HCT116 (cell line): ENCODE measurements around the gene CENPP. TPM values are rescaled to one million over a fixed set of nuclear protein-coding genes. Genes with fewer than 3 reads are reported as not detected.

Experiments
- ATAC-seq: fragments of 200-7000 bp; cut with Tn5 transposase; 2 replicates; pipeline ENCODE4 v1.9.1; 2020; ENCODE audit warnings: mild to moderate bottlenecking, moderate library complexity
- BruUV-seq: library from RNA; stranded (reverse); fragments of 400-500 nt; replicated peaks from 2 replicates; lab custom pipeline; 2021; lab: Mats Ljungman, UMichigan
- CTCF ChIA-PET: fragments of 300-600 bp; sonication (Branson Sonifier 250); formaldehyde crosslinking; loops from one replicate; lab custom pipeline; 2021; ENCODE audit warnings: antibody characterized with exemption; lab: Charles Lee
- POLR2A ChIA-PET: fragments of 300-600, 350-600 bp; sonication (Branson Sonifier 250); formaldehyde crosslinking; loops from one replicate; lab custom pipeline; 2021; ENCODE audit warnings: antibody characterized with exemption; lab: Charles Lee
- RAD21 ChIA-PET, 2 experiments: fragments of 300-600 bp; sonication (Branson Sonifier 250); formaldehyde crosslinking; loops; one replicate each; lab custom pipeline; 2023; ENCODE audit warnings: low total read pairs in 2 of 2; ENCODE audit not compliant: uncharacterized antibody in 2 of 2, unreplicated experiment in 2 of 2, low non-redundant PET in 1 of 2; lab: Charles Lee
- DNase-seq: peaks from one replicate; pipeline ENCODE4 v3.0.0-alpha.2; 2010; ENCODE audit warnings: low read depth, low spot score
- H2AFZ ChIP-seq: fragments of 200-600 bp; shearing (Covaris generic), sonication (generic); 2 replicates; pipeline ENCODE4 v1.6.1; 2017; ENCODE audit warnings: low read depth, mixed run types, mixed read lengths, antibody characterized with exemption, low read length; ENCODE audit not compliant: poor library complexity, severe bottlenecking
- H3K27ac ChIP-seq: 2 replicates; pipeline ENCODE4 v1.5.1; 2012; ENCODE audit warnings: low read depth, low read length
- H3K27me3 ChIP-seq: fragments of 200-600 bp; sonication (generic); 2 replicates; pipeline ENCODE4 v1.6.1; 2016; ENCODE audit warnings: mixed run types, low read length, mixed read lengths; ENCODE audit not compliant: insufficient read depth
- H3K36me3 ChIP-seq, 2 experiments: fragments of 200-500 bp in 1 of 2; fragments of 200-600 bp in 1 of 2; sonication (Bioruptor generic) in 1 of 2; sonication (generic) in 1 of 2; 2 replicates each; pipeline versions ENCODE4 v1.5.1 to v1.6.1; 2014 to 2016; ENCODE audit warnings: low read length in 2 of 2, inconsistent platforms in 1 of 2, mixed read lengths in 1 of 2, mixed run types in 1 of 2; ENCODE audit not compliant: insufficient read depth in 2 of 2, control insufficient read depth in 1 of 2
- H3K4me1 ChIP-seq, 2 experiments: fragments of 200-600 bp in 1 of 2; sonication (generic) in 1 of 2; 2 replicates each; pipeline versions ENCODE4 v1.5.1 to v1.6.1; 2012 to 2017; ENCODE audit warnings: low read length in 2 of 2, inconsistent platforms in 1 of 2, mild to moderate bottlenecking in 1 of 2, mixed read lengths in 1 of 2, mixed run types in 1 of 2, moderate library complexity in 1 of 2; ENCODE audit not compliant: insufficient read depth in 2 of 2, control insufficient read depth in 1 of 2
- H3K4me2 ChIP-seq: fragments of 200-600 bp; sonication (generic); 2 replicates; pipeline ENCODE4 v1.6.1; 2017; ENCODE audit warnings: mixed run types, low read length, mixed read lengths
- H3K4me3 ChIP-seq, 2 experiments: fragments of 200-600 bp in 1 of 2; sonication (generic) in 1 of 2; replicated peaks in 1 of 2; 2 replicates each; pipeline ENCODE4 v1.5.1; 2011 to 2016; ENCODE audit warnings: low read length in 2 of 2, control low read depth in 1 of 2, low read depth in 1 of 2, mild to moderate bottlenecking in 1 of 2, mixed read lengths in 1 of 2, mixed run types in 1 of 2
- H3K79me2 ChIP-seq: fragments of 200-600 bp; sonication (generic); 2 replicates; pipeline ENCODE4 v1.6.1; 2017; ENCODE audit warnings: mild to moderate bottlenecking, mixed run types, low read length, moderate library complexity, mixed read lengths; ENCODE audit not compliant: insufficient read depth
- H3K9ac ChIP-seq: fragments of 200-600 bp; sonication (generic); 2 replicates; pipeline ENCODE4 v1.6.1; 2016; ENCODE audit warnings: low read length, mixed read lengths
- H3K9me2 ChIP-seq: fragments of 200-600 bp; sonication (generic), shearing (Covaris generic); 2 replicates; pipeline ENCODE4 v1.6.1; 2017; ENCODE audit warnings: mixed run types, mild to moderate bottlenecking, moderate library complexity; ENCODE audit not compliant: insufficient read depth
- H3K9me3 ChIP-seq, 2 experiments: fragments of 200-500 bp in 1 of 2; fragments of 200-600 bp in 1 of 2; sonication (Bioruptor generic) in 1 of 2; sonication (generic) in 1 of 2; 2 replicates each; pipeline ENCODE4 v1.6.1; 2014 to 2017; ENCODE audit warnings: low read length in 2 of 2, mixed read lengths in 2 of 2, inconsistent platforms in 1 of 2, low read depth in 1 of 2, mild to moderate bottlenecking in 1 of 2, mixed run types in 1 of 2, moderate library complexity in 1 of 2; ENCODE audit not compliant: control insufficient read depth in 1 of 2, insufficient read depth in 1 of 2
- H4K20me1 ChIP-seq: fragments of 200-600 bp; sonication (generic), shearing (Covaris generic); 2 replicates; pipeline ENCODE4 v1.6.1; 2017; ENCODE audit warnings: mixed run types, mild to moderate bottlenecking, moderate library complexity; ENCODE audit not compliant: insufficient read depth
- ATF3 ChIP-seq: IDR thresholded peaks from 2 replicates; pipeline ENCODE4 v1.6.1; 2012
- CBX3 ChIP-seq: IDR thresholded peaks from 2 replicates; pipeline ENCODE4 v1.6.1; 2012; ENCODE audit warnings: low read depth
- CEBPB ChIP-seq: IDR thresholded peaks from 2 replicates; pipeline ENCODE4 v1.6.1; 2012; ENCODE audit warnings: low read depth
- EGR1 ChIP-seq: IDR thresholded peaks from 2 replicates; pipeline ENCODE4 v1.6.1; 2012; ENCODE audit warnings: low read depth
- ELF1 ChIP-seq: IDR thresholded peaks from 2 replicates; pipeline ENCODE4 v1.6.1; 2012; ENCODE audit warnings: low read depth, borderline replicate concordance
- EZH2 ChIP-seq: fragments of 200-600 bp; sonication (generic); IDR thresholded peaks from 2 replicates; pipeline ENCODE4 v1.6.1; 2017; ENCODE audit warnings: antibody characterized with exemption, mixed run types
- EZH2phosphoT487 ChIP-seq: fragments of 200-600 bp; IDR thresholded peaks from 2 replicates; pipeline ENCODE4 v1.6.1; 2018; ENCODE audit warnings: antibody characterized with exemption, borderline replicate concordance
- JUND ChIP-seq: IDR thresholded peaks from 2 replicates; pipeline ENCODE4 v1.6.1; 2012
- RAD21 ChIP-seq: IDR thresholded peaks from 2 replicates; pipeline ENCODE4 v1.6.1; 2012; ENCODE audit warnings: low read depth, mild to moderate bottlenecking
- REST ChIP-seq: IDR thresholded peaks from 2 replicates; pipeline ENCODE4 v1.6.1; 2012; ENCODE audit warnings: low read depth
- SIN3A ChIP-seq: IDR thresholded peaks from 2 replicates; pipeline ENCODE4 v1.6.1; 2012; ENCODE audit warnings: low read depth
- SP1 ChIP-seq: IDR thresholded peaks from 2 replicates; pipeline ENCODE4 v1.6.1; 2012; ENCODE audit warnings: low read depth
- SRF ChIP-seq: IDR thresholded peaks from 2 replicates; pipeline ENCODE4 v1.6.1; 2012; ENCODE audit warnings: low read depth
- YY1 ChIP-seq: IDR thresholded peaks from 2 replicates; pipeline ENCODE4 v1.6.1; 2011; ENCODE audit warnings: low read length, low read depth, moderate library complexity, mild to moderate bottlenecking; ENCODE audit not compliant: insufficient replicate concordance; ENCODE audit errors: extremely low read depth
- ZFX ChIP-seq: fragments of 450-650 bp; IDR thresholded peaks from 2 replicates; pipeline ENCODE4 v1.6.1; 2017
- ZNF274 ChIP-seq: fragments of 200-500 bp; sonication (Bioruptor generic); IDR thresholded peaks from 2 replicates; pipeline ENCODE4 v1.6.1; 2014; ENCODE audit warnings: mild to moderate bottlenecking, low read depth, low read length, inconsistent platforms
- intact Hi-C: fragments of 100-400 bp; cut with micrococcal nuclease; formaldehyde crosslinking; loops from 2 replicates; pipeline ENCODE4 v1.10.0; 2022
- total RNA-seq: library from RNA; stranded (reverse); gene quantifications from one replicate; pipeline ENCODE4 v1.2.1, GENCODE V29; 2021; ENCODE audit not compliant: unreplicated experiment
- TF ChIP-seq, protein P1 (sequence below): IDR thresholded peaks from 2 replicates; pipeline ENCODE4 v1.6.1; 2011; ENCODE audit warnings: mild to moderate bottlenecking, low read length, moderate library complexity; ENCODE audit not compliant: insufficient replicate concordance; ENCODE audit errors: extremely low read depth

Gene CENPP
- total RNA-seq, 1 experiment from 2014 or later = 7.0 TPM

GRCh38 chr9:92640398-92641091, 314.8 kb downstream of the CENPP start:
- H3K36me3 ChIP-seq = peaks cover 21 to 40% of the 10 kb centered on the region in 2 experiments; a peak in 3 of 4 replicates
- no peak overlapping the region for H2AFZ ChIP-seq
- ChIA-PET CTCF (no interaction called here), RAD21 (no interaction called here), POLR2A (no interaction called here)
- no peak overlapping the region for H3K27ac ChIP-seq
- H3K4me1 ChIP-seq = no peaks in the 10 kb centered on the region
- BruUV-seq = no TSS peak
- H4K20me1 ChIP-seq = no peaks in the 10 kb centered on the region
- no peak overlapping the region for H3K4me2 ChIP-seq
- H3K4me3 ChIP-seq = no peak overlapping the region
- intact Hi-C loops = no loop called here
- no peak for TF ChIP-seq CBX3
- TF ChIP-seq, protein P1, sequence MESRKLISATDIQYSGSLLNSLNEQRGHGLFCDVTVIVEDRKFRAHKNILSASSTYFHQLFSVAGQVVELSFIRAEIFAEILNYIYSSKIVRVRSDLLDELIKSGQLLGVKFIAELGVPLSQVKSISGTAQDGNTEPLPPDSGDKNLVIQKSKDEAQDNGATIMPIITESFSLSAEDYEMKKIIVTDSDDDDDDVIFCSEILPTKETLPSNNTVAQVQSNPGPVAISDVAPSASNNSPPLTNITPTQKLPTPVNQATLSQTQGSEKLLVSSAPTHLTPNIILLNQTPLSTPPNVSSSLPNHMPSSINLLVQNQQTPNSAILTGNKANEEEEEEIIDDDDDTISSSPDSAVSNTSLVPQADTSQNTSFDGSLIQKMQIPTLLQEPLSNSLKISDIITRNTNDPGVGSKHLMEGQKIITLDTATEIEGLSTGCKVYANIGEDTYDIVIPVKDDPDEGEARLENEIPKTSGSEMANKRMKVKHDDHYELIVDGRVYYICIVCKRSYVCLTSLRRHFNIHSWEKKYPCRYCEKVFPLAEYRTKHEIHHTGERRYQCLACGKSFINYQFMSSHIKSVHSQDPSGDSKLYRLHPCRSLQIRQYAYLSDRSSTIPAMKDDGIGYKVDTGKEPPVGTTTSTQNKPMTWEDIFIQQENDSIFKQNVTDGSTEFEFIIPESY = no peak
- no peak for TF ChIP-seq ATF3
- TF ChIP-seq YY1 = no peak
- TF ChIP-seq EZH2 = no peak
- TF ChIP-seq JUND = no peak
- no peak for TF ChIP-seq REST
- TF ChIP-seq ELF1 = no peak
- no peak for TF ChIP-seq SP1
- TF ChIP-seq CEBPB = no peak
- TF ChIP-seq SRF = no peak
- TF ChIP-seq EZH2phosphoT487 = no peak
- TF ChIP-seq EGR1 = no peak
- TF ChIP-seq SIN3A = no peak
- TF ChIP-seq ZFX = no peak
- no peak for TF ChIP-seq ZNF274
- no peak for TF ChIP-seq RAD21
- no peaks in the 10 kb centered on the region for H3K79me2 ChIP-seq
- no peak overlapping the region for H3K9ac ChIP-seq
- DNase-seq (no peak), ATAC-seq (no peak)
- H3K9me2 ChIP-seq = no peaks in the 10 kb centered on the region
- no peaks in the 10 kb centered on the region for H3K27me3 ChIP-seq
- H3K9me3 ChIP-seq = no peaks in the 10 kb centered on the region
